VCaP (cell line): ENCODE results near the gene PRKCE.

Source experiments
- H3K27ac ChIP-seq: fragments of 450-650 bp; 2 replicates; pipeline ENCODE4 v1.5.1; 2017
- CTCF ChIP-seq: fragments of 450-650 bp; conservative IDR thresholded peaks from 2 replicates; pipeline ENCODE4 v1.5.1; 2017; ENCODE audit warnings: mild to moderate bottlenecking, moderate library complexity

Gene PRKCE

GRCh38 chr2:45834372-45834771 lies 182.9 kb downstream of the PRKCE start:
- TF ChIP-seq CTCF = no peak
- no peak overlapping the region for H3K27ac ChIP-seq

DNA sequence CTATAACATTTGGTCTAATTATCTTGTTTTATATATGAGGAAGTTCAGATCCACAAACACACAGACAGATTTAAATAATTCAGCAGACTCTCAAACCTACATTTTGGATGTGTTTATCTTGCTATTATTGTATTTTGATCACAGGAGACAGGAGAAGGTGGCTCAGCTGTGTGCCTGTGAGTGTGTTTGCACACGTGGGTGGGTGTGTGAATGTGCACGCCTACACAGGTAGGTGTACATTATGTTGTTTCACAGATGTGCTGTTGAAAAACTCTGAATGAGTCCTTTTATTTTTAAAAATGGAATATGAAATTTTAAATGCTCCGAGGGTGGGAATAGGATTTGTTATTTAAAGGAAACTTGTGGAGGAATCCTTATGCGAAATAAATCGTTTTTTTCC lies 183.4 kb downstream of the PRKCE start:
- no peak overlapping the region for H3K27ac ChIP-seq
- no peak for TF ChIP-seq CTCF

DNA sequence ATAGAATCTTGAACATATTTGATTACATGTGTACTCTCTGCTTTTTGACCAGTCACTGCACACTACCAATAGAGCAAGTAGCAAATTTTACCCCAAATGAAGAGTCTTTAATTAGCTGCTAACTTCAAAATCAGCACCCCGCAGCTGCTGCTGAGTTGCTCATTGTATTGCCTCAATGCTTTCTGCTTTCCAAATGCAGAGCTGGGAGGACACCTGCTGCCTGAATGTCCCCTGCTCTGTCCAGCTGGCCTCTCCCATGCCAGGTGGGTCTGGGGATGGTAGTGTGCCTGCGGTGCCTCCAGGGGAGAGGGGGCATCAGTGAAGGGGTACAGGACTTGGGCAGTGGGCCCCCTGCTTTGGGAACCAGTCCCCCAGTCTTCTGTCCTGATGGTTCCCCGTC lies 184.8 kb downstream of the PRKCE start:
- no peak overlapping the region for H3K27ac ChIP-seq
- no peak for TF ChIP-seq CTCF

- TF ChIP-seq CTCF = no peak
- no peak overlapping the region for H3K27ac ChIP-seq
Measured at GRCh38 chr2:45836740-45837139, 185.3 kb downstream of the PRKCE start.

- H3K27ac ChIP-seq = no peak overlapping the region
- no peak for TF ChIP-seq CTCF
Measured at GRCh38 chr2:45837812-45838341, 186.4 kb downstream of the PRKCE start.

- H3K27ac ChIP-seq = no peak overlapping the region
- no peak for TF ChIP-seq CTCF
Measured at GRCh38 chr2:45839508-45840251, 188.2 kb downstream of the PRKCE start.

DNA sequence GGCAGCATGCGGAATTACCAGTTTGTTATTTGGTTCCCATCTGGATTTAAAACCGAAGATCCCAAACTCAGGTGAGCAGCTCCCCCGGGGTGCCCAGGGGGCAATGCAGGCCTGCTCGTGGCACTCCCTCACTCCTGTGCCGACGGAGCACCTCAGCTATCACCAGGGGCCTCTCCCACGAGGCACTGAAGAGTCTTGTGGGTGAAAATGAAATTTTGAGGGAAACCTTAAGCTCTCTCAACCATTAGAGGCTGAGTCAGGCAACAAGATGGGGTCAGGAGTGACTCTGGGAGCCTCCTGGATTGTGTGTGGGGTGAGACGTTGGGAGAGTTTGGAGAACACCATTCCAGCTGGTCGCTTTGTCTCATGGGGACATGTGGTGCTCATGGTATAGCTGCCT lies 189.0 kb downstream of the PRKCE start:
- H3K27ac ChIP-seq = no peak overlapping the region
- no peak for TF ChIP-seq CTCF
